Stimulated activated CD8-positive, alpha-beta memory T cell treated with anti-CD3 and anti-CD28 coated beads, Interleukin-15, amount 100 ng/mL, for 48 hours (primary cell): ENCODE measurements around the gene UGP2.
"Not testable (repeated sequence)": the region's sequence is repeated elsewhere in the genome, so short reads cannot be mapped to it uniquely, and the experiment has no call there.

Experiments used
- DNase-seq, 2 donors: peaks; one replicate each; pipeline ENCODE4 v3.0.0-alpha.2; 2020; ENCODE audit warnings: low read depth in 2 of 2

UGP2 gene

DNA sequence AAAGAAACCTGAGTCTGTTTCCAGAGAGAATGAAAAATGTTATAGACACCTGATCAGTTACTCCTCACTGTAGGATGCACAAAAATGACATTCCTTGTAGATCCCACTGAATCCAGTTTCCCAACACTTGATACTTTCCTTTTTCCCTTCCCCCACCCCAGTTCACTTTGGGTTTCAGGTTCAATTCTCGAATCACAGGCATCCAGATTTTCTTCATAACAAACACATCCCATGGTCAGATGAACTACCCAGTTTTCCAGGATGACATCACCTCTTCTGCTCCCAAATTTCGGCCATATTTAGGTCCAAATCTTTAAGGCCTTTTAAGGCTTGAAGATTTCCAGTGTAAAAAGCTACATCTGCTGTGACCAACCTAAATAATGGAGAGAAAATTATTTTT, 51.5 kb downstream of the UGP2 start:
- DNase-seq, result no peak

DNA sequence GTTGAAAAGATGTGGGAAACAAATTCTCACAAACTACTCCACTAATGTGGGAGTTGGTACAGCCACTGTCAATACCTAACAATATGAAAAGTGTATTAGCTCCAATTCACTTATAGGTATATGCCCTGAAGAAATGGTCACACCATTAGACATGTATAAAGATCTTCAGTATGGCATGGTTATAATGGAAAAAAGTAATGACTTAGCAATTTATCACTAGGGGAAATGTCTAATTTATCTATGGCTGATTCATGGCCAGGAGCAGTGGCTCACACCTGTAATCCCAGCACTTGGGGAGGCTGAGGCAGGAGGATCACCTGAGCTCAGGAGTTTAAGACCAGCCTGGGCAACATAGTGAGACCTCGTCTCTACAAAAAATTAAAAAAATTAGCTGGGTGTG, 52.5 kb downstream of the UGP2 start:
- no peak for DNase-seq

DNA sequence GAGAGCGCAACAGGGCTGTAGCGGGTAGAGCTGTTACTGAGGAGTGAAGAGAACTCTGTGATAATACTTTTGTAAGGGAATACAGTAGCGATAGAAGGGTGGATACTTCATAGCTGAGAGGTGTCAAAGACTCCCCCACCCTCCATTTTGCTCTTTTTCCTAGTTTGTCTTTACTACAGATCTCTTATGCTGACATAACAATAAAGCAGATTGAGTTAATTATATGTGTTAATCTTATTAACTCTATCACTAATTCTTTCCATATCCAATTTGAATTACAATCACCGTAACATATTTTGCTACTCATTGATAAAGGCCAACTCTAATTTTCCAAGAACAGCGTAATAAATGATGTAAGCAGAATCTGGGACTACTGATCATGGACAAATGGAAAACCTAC, 57.1 kb downstream of the UGP2 start:
- no peak for DNase-seq

DNA sequence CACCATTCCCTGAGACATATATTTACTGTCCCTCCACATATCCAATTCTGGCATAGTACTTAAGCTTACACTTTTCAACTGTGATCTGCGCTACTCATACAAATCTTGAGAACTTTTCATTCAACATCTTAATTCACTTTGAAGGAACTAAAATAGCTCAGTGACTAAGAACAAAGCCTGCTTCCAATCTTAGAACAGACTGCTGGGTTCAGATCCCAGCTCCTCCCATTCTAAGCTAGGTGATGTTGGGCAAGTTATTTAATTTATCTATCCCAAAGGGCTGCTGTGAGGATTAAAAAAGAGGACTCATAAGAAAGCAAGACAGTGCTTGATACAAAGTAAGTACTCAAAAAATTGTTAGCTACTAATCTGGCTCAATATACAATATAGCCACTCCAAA, 57.9 kb downstream of the UGP2 start:
- no peak for DNase-seq

DNA sequence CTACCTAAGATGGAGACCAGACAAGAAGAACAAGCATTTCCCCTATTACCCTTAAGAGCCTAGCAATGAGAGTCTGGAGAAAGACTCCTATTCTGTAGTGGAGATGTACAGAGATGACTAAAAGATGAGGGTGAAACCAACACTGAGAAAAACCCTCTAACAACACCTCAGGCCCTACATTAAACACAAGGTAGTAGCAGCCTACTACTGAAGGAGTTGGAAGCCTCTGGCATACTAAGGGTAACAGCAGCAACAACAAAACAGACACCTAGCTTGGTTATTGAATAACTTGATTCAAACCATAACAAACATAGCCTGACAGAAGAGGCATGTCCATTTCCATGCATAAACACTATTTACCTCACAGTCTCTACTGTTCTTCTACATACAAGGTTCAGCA, 60.5 kb downstream of the UGP2 start:
- DNase-seq, result no peak

DNA sequence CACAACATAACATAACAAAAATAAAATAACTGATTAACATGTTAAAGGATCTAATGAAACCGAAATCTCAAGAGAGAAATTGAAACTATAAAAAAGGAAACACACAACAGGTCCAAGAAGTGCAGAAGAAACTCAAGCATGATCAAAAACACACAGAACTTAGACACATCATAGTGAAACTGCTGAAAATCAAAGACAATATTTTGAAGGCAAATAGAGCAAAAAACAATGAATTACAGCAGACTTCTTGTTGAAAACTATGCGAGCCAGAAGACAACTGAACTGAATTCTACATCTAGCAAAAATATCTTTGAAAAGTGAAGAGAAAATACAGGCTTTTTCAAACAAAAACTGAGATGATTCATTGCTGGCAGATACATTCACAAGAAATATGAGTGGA, 61.3 kb downstream of the UGP2 start:
- DNase-seq, result no peak

DNA sequence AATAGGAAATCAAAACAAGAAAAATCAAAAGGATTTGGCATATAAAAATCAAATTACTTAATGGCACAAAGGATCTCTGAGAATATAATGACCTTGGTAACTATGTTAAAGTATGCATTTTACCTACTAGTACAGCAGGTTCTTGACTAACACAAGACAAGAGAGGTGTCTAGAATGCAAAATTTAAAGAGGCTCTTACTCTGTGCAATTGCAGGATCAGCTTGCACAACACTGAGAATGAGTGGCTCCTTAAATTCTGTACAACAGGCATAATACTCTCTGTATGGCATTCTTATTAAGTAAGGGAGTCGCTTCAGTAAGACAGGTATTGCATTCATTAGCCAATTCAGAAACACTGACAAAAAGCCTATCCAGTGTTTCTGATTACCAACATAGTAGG, 72.6 kb downstream of the UGP2 start:
- no peak for DNase-seq

DNA sequence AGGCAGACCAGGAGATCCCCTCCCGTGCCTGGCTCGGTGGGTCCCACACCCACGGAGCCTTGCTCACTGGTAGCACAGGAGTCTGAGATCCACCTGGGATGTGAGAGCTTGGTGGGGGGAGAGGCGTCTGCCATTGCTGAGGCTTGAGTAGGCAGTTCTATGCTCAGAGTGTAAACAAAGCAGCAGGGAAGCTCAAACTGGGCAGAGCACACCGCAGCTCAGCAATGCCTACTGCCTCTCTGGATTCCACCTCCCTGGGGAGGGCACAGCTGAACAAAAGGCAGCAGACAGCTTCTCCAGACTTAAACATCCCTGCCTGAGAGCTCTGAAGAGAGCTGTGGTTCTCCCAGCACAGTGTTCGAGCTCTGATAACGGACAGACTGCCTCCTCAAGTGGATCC, 85.1 kb downstream of the UGP2 start:
- no peak for DNase-seq

DNA sequence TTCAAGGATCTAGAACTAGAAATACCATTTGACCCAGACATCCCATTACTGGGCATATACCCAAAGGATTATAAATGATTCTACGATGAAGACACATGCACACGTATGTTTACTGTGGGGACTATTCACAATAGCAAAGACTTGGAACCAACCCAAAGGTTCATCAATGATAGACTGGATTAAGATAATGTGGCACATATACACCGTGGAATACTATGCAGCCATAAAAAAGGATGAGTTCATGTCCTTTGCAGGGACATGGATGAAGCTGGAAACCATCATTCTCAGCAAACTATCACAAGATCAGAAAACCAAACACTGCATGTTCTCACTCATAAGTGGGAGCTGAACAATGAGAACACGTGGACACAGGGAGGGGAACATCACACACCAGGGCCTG, 90.4 kb downstream of the UGP2 start:
- DNase-seq, result not testable (repeated sequence)
